PC-9 (cell line): Measurements from ENCODE around the gene RIMBP2. TPM values are rescaled to one million over a fixed set of nuclear protein-coding genes. Genes with fewer than 3 reads are reported as not detected.

ENCODE experiments used
- BruUV-seq: library from RNA; stranded (reverse); fragments of 400-500 nt; replicated peaks from 2 replicates; lab custom pipeline; 2021; lab: Mats Ljungman, UMichigan
- CTCF ChIA-PET: fragments of 300-600 bp; sonication (Branson Sonifier 250); formaldehyde crosslinking; loops from one replicate; lab custom pipeline; 2022; ENCODE audit warnings: antibody characterized with exemption; lab: Charles Lee
- POLR2A ChIA-PET: fragments of 300-600 bp; sonication (Branson Sonifier 250); formaldehyde crosslinking; loops from one replicate; lab custom pipeline; 2022; ENCODE audit warnings: antibody characterized with exemption; ENCODE audit not compliant: unreplicated experiment; lab: Charles Lee
- DNase-seq, 2 experiments: peaks; one replicate each; pipeline versions ENCODE4 v3.0.0 to v3.0.0-alpha.2; 2015 to 2022; ENCODE audit warnings: mixed read lengths in 1 of 2
- H2AFZ ChIP-seq: fragments of 200-600 bp; sonication (generic); 2 replicates; pipeline ENCODE4 v1.8.1; 2017; ENCODE audit warnings: antibody characterized with exemption
- H3F3A ChIP-seq: fragments of 200-600 bp; sonication (generic); 2 replicates; pipeline ENCODE4 v1.8.1; 2017; ENCODE audit warnings: antibody characterized with exemption, mild to moderate bottlenecking, low read depth; ENCODE audit not compliant: insufficient read depth
- H3K27ac ChIP-seq: fragments of 200-600 bp; sonication (generic); 2 replicates; pipeline ENCODE4 v1.6.1; 2016; ENCODE audit warnings: mixed run types
- H3K27me3 ChIP-seq: fragments of 200-600 bp; sonication (generic); 2 replicates; pipeline ENCODE4 v1.6.1; 2016; ENCODE audit warnings: low read depth, mixed run types; ENCODE audit not compliant: insufficient read depth
- H3K36me3 ChIP-seq: fragments of 200-600 bp; sonication (generic); 2 replicates; pipeline ENCODE4 v1.6.1; 2016; ENCODE audit warnings: low read depth, mixed run types
- H3K4me1 ChIP-seq: fragments of 200-600 bp; sonication (generic); replicated peaks from 2 replicates; pipeline ENCODE4 v1.6.1; 2016; ENCODE audit warnings: mixed run types; ENCODE audit not compliant: insufficient read depth
- H3K4me2 ChIP-seq: fragments of 200-600 bp; sonication (generic); 2 replicates; pipeline ENCODE4 v1.6.1; 2017; ENCODE audit warnings: mixed run types
- H3K4me3 ChIP-seq: fragments of 200-600 bp; sonication (generic); 2 replicates; pipeline ENCODE4 v1.6.1; 2016; ENCODE audit warnings: mixed run types
- H3K79me2 ChIP-seq: fragments of 200-600 bp; sonication (generic); 2 replicates; pipeline ENCODE4 v1.6.1; 2017; ENCODE audit warnings: low read depth, mixed run types
- H3K9me2 ChIP-seq: fragments of 200-600 bp; sonication (generic); 2 replicates; pipeline ENCODE4 v1.8.1; 2017; ENCODE audit warnings: mild to moderate bottlenecking; ENCODE audit not compliant: insufficient read depth
- H3K9me3 ChIP-seq: fragments of 200-600 bp; sonication (generic); 2 replicates; pipeline ENCODE4 v1.8.1; 2016; ENCODE audit warnings: low read depth; ENCODE audit not compliant: insufficient read depth
- H4K20me1 ChIP-seq: fragments of 200-600 bp; sonication (generic); 2 replicates; pipeline ENCODE4 v1.8.1; 2017; ENCODE audit not compliant: insufficient read depth
- EZH2 ChIP-seq: fragments of 200-600 bp; sonication (generic); IDR thresholded peaks from 2 replicates; pipeline ENCODE4 v1.8.0; 2017; ENCODE audit warnings: antibody characterized with exemption, low read depth
- intact Hi-C: fragments of 100-400 bp; cut with micrococcal nuclease; formaldehyde crosslinking; loops from one replicate; pipeline ENCODE4 v1.10.0; 2022; ENCODE audit not compliant: unreplicated experiment
- total RNA-seq: library from RNA; stranded (reverse); gene quantifications from 2 replicates; pipeline ENCODE4 v1.2.3, GENCODE V29; 2021
- TF ChIP-seq, protein P1 (sequence below): fragments of 200-600 bp; sonication (generic); conservative IDR thresholded peaks from 2 replicates; pipeline ENCODE4 v1.6.1; 2017; ENCODE audit warnings: mixed run types, antibody characterized with exemption, mild to moderate bottlenecking, moderate library complexity

Gene RIMBP2
- total RNA-seq, 1 experiment from 2014 or later, result not detected

DNA sequence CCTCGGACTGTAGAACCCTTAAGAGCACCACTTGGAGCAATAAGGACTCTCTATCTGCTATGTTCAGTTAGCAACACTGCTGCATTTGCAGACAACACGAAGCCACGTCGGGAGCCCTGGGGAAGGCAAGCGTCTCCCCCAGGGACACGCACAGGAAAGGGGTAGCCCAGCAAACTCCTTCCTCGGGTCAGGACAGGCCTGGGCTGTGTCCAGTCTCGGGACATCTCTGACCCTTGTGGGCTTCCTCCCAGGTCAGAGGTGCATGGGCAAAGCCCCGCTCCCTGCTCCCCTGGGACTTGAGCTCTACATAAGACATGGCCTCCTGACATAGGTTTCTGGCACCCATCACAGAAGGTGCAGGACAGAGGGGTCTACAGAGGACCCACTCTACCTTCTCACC, 258.9 kb downstream of the RIMBP2 start:
- ChIA-PET CTCF (no interaction called here), POLR2A (no interaction called here)
- no peak overlapping the region for H2AFZ ChIP-seq
- no peaks in the 10 kb centered on the region for H3K36me3 ChIP-seq
- H4K20me1 ChIP-seq, result no peaks in the 10 kb centered on the region
- intact Hi-C loops, result no loop called here
- H3K4me1 ChIP-seq, result no peaks in the 10 kb centered on the region
- H3K27me3 ChIP-seq, result peaks cover 97% of the 10 kb centered on the region
- no peak for DNase-seq
- no peaks in the 10 kb centered on the region for H3K79me2 ChIP-seq
- no peaks in the 10 kb centered on the region for H3F3A ChIP-seq
- H3K9me2 ChIP-seq, result no peaks in the 10 kb centered on the region
- BruUV-seq, result no TSS peak
- TF ChIP-seq EZH2, result no peak
- TF ChIP-seq, protein P1, sequence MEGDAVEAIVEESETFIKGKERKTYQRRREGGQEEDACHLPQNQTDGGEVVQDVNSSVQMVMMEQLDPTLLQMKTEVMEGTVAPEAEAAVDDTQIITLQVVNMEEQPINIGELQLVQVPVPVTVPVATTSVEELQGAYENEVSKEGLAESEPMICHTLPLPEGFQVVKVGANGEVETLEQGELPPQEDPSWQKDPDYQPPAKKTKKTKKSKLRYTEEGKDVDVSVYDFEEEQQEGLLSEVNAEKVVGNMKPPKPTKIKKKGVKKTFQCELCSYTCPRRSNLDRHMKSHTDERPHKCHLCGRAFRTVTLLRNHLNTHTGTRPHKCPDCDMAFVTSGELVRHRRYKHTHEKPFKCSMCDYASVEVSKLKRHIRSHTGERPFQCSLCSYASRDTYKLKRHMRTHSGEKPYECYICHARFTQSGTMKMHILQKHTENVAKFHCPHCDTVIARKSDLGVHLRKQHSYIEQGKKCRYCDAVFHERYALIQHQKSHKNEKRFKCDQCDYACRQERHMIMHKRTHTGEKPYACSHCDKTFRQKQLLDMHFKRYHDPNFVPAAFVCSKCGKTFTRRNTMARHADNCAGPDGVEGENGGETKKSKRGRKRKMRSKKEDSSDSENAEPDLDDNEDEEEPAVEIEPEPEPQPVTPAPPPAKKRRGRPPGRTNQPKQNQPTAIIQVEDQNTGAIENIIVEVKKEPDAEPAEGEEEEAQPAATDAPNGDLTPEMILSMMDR, result no peak
- no peak overlapping the region for H3K4me3 ChIP-seq
- no peak overlapping the region for H3K4me2 ChIP-seq
- H3K9me3 ChIP-seq, result no peaks in the 10 kb centered on the region
- H3K27ac ChIP-seq, result no peak overlapping the region

DNA sequence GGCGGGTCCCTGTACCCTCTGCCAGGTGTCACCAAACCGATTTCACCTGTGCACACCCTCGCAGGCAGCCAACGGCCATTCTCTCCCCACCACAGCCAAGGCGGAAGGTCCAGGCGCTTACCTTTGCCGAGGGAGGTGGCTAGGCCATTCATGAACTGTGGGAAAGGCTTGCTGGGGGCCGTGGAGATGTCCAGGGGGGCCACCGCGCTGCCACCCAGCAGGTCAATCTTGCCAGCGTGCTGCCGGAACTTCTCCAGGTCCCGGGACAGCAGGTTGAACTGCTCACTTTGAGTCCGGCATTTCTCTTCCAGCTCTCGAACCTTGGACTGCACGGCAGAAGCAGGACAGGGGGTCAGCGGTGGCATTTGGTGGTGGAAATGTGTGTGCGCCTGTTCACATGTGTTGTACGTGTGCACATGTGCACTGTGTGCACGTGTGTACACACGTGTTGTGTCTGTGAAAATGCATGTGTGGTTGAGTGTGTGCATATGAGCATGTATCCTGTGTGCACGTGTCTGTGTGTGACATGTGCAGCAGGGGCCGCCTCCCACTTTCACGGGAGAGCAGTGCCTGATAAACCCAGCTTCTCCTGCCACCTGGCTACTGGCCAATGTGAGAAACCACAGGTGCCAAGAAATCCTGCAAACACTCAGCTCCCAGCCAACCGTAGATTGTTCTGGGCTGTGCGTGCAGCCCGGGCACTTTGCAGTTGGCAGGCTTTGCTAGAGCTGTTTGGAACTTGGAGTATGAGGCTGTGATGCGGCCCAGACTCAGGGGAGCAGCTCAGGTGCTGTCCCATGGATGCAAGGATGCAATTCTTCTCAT, 259.5 kb downstream of the RIMBP2 start:
- H3K9me2 ChIP-seq, result no peaks in the 10 kb centered on the region
- H3K27ac ChIP-seq, result no peak overlapping the region
- H2AFZ ChIP-seq, result no peak overlapping the region
- H3F3A ChIP-seq, result no peaks in the 10 kb centered on the region
- ChIA-PET CTCF (no interaction called here), POLR2A (no interaction called here)
- no peaks in the 10 kb centered on the region for H3K9me3 ChIP-seq
- no peaks in the 10 kb centered on the region for H4K20me1 ChIP-seq
- no peaks in the 10 kb centered on the region for H3K36me3 ChIP-seq
- H3K79me2 ChIP-seq, result no peaks in the 10 kb centered on the region
- no peaks in the 10 kb centered on the region for H3K4me1 ChIP-seq
- BruUV-seq, result no TSS peak
- DNase-seq, result no peak
- peaks cover 90% of the 10 kb centered on the region for H3K27me3 ChIP-seq
- H3K4me2 ChIP-seq, result no peak overlapping the region
- intact Hi-C loops, result no loop called here
- TF ChIP-seq, protein P1, result no peak
- TF ChIP-seq EZH2, result no peak
- H3K4me3 ChIP-seq, result no peak overlapping the region

DNA sequence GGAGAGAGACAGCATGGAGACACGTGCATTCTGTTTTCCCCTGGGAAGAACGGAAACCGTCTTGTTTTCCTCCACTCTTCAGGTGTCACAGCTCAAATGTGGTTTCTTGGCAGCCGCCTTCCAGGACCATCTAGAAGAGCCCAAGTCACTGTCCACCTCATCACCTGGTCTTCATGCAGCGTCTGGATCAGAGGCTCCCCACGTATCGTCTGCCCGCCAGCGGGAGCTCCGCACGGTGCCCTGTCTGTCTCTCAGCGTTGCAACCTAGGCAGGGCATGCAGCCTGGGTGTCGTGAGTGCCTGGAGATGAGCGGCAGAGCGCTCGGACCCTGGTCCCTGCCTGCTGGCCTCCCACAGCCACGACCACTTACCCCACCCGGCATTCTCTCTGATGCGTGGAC, 260.9 kb downstream of the RIMBP2 start:
- no peaks in the 10 kb centered on the region for H3K9me3 ChIP-seq
- H3K79me2 ChIP-seq, result no peaks in the 10 kb centered on the region
- no peak overlapping the region for H3K4me3 ChIP-seq
- H3K4me2 ChIP-seq, result no peak overlapping the region
- intact Hi-C loops, result no loop called here
- CTCF ChIA-PET, result interaction anchor here (0.6 kb wide), 1 partner anchor 1897 kb away, joined by 3 read pairs; no protein-coding TSS in a partner anchor
- no TSS peak for BruUV-seq
- POLR2A ChIA-PET, result no interaction called here
- no peaks in the 10 kb centered on the region for H3K9me2 ChIP-seq
- H4K20me1 ChIP-seq, result no peaks in the 10 kb centered on the region
- no peaks in the 10 kb centered on the region for H3K4me1 ChIP-seq
- H3F3A ChIP-seq, result no peaks in the 10 kb centered on the region
- H3K27ac ChIP-seq, result no peak overlapping the region
- H3K27me3 ChIP-seq, result peaks cover 77% of the 10 kb centered on the region
- no peak overlapping the region for H2AFZ ChIP-seq
- TF ChIP-seq, protein P1, result no peak
- no peaks in the 10 kb centered on the region for H3K36me3 ChIP-seq
- no peak for DNase-seq
